GM21360 (cell line): Measurements from ENCODE around the gene CAMK2G.
A peak's percentile ranks its signal among the peaks of the same experiment; 100 is the strongest.
"Not testable (repeated sequence)": the region's sequence is repeated elsewhere in the genome, so short reads cannot be mapped to it uniquely, and the experiment has no call there.

Experiments used
- ATAC-seq: cut with Tn5 transposase; IDR thresholded peaks from one replicate; pipeline ENCODE4 v1.9.1; 2021; ENCODE audit warnings: mild to moderate bottlenecking, moderate library complexity; ENCODE audit not compliant: unreplicated experiment

CAMK2G gene

DNA sequence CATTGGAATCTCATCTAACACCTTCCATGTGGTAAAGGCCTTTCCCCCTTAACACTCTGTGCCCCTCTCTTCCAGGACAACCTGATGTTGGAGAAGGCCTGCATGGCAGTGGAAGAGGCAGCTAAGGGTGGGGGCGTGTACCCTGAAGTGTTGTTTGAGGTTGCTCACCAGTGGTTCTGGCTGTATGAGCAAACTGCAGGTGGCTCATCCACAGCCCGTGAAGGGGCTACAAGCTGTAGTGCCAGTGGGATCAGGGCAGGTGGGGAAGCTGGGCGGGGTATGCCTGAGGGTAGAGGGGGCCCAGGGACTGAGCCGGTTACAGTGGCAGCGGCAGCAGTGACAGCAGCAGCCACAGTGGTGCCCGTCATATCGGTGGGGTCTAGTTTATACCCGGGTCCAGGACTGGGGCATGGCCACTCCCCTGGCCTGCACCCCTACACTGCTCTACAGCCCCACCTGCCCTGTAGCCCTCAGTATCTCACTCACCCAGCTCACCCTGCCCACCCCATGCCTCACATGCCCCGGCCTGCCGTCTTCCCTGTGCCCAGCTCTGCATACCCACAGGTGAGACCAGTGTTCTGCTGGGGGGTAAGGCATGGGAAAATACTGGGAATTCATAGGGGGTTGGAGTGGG, 75.3 kb downstream of the CAMK2G start:
- ATAC-seq: no peak

DNA sequence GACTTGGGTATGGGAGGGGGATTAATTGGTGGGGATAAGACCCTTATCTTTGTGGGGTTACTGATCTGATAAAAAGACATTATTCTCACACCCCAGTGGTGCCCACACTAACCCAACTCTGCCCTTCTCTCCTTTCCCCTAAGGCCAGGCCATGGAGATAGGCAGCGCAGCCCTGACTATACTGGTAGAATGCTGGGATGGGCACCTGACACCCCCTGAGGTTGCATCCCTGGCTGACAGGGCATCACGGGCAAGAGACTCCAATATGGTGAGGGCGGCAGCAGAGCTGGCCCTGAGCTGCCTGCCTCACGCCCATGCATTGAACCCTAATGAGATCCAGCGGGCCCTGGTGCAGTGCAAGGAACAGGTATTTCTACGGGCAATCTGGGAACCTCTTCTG, 76.3 kb downstream of the CAMK2G start:
- ATAC-seq: no peak

DNA sequence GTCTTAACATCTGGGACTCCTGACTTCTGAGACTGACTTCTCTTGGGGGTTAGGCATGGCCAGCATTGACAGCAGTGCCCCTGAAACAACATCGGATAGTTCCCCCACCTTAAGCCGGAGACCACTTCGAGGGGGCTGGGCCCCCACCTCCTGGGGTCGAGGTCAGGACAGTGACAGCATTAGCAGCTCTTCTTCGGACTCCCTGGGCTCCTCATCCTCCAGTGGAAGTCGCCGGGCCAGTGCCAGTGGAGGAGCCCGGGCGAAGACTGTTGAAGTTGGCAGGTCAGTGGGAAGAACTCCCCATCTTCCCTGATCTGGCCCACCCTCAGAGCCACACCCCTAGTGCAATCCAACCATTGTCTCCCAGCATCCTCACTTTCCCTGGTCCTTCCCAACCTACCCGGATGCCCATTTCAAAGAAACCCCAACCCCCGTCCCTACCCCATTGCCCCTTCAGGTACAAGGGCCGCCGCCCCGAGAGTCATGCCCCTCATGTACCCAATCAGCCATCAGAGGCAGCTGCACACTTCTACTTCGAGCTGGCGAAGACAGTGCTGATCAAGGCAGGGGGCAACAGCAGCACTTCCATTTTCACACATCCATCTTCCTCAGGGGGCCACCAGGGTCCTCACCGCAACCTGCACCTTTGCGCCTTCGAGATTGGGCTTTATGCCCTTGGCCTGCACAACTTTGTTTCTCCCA, 76.9 kb downstream of the CAMK2G start:
- ATAC-seq: no peak

DNA sequence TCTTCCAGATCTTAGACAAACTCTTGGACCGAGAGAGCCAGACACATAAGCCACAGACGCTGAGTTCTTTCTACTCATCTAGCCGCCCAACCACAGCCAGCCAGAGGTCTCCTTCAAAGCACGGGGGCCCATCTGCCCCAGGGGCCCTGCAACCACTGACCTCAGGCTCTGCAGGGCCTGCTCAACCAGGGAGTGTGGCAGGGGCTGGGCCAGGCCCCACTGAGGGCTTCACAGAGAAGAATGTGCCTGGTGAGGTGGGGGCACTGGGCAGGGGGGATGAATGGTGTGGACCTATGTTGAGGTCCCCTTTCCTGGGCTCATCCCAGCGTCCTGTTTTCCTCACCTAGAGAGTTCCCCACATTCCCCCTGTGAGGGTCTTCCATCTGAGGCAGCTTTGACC, 77.6 kb downstream of the CAMK2G start:
- no peak for ATAC-seq

DNA sequence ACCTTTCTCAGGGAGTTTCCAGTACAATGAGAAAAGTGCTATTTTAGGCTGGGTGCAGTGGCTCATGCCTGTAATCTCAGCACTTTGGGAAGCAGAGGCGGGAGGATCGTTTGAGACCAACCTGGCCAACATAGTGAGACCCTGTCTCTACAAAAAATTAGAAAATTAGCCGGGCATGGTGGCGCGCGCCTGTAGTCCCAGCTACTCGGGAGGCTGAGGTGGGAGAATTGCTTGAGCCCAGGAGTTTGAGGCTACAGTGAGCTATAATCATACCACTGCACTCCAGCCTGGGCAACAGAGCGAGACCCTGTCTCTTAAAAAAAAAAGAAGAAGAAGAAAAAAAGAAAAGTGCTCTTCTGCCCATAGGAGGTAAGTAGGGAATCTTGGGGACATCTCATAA, 78.3 kb downstream of the CAMK2G start:
- not testable (repeated sequence) for ATAC-seq

DNA sequence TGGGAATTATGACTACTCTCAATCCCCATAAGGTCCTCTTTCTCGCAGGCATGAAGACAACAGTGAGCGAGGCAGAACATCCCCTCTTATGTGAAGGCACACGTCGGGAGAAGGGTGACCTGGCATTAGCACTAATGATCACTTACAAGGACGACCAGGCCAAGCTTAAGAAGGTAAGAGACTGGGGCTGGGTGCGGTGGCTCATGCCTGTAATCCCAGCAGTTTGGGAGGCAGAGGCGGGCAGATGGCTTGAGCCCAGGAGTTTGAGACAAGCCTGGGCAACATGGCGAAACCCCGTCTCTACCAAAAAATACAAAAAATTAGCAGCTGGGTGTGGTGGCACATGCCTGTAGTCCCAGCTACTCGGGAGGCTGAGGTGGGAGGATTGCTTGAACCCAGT, 78.9 kb downstream of the CAMK2G start:
- not testable (repeated sequence) for ATAC-seq

DNA sequence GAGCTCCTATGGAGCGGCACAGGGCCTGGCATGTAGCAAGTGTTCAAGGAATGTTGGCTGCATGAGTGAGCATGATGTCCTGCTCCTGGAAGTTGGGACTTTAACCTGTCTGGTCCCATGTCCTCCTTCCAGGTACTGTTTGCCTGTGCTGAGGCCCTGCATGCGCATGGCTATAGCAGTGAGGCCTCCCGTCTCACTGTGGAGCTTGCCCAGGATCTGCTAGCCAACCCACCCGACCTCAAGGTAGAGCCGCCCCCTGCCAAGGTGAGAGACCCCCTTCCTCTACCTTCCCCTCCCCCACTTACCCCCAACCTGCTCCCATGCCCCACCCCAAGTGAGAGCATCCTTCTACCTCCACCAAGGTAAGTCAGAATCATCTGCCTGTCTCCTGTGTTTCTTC, 80.9 kb downstream of the CAMK2G start:
- no peak for ATAC-seq

DNA sequence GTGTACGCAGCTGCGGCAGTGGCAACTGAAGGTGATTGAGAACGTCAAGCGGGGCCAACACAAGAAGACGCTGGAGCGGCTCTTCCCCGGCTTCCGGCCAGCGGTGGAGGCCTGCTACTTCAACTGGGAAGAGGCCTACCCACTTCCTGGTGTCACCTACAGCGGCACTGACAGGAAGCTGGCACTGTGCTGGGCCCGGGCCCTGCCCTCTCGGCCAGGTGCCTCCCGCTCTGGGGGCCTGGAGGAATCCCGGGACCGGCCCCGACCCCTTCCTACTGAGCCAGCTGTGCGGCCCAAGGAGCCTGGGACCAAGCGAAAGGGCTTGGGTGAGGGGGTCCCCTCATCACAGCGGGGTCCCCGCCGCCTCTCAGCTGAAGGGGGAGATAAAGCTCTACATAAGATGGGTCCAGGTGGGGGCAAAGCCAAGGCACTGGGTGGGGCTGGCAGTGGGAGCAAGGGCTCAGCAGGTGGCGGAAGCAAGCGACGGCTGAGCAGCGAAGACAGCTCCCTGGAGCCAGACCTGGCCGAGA, 82.4 kb downstream of the CAMK2G start:
- ATAC-seq: no peak

DNA sequence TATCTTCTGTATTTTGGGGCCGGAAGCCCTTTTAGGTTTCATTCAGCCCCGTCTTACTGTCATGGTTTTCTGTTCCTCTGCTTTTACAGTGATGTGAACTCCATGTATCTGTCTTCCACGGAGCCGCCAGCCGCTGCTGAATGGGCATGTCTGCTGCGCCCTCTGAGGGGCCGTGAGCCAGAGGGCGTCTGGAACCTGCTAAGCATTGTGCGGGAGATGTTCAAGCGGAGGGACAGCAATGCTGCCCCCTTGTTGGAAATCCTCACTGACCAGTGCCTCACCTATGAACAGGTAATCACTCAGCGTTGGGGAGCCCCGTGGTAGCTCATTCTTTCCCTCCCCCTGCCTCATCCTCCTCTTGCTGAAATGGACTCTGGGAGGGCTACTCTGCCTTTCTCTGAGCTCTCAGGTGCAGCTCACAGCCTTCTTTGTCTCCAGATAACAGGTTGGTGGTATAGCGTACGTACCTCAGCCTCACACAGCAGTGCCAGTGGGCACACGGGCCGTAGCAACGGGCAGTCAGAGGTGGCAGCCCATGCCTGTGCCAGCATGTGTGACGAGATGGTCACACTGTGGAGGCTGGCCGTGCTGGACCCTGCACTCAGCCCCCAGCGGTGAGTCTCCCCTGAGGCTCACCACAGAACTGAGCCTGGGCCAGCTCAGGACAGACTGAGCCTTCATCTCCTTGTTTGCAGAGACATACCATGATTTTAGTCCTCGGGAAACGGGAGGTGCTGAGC, 83.3 kb downstream of the CAMK2G start:
- ATAC-seq: no peak

DNA sequence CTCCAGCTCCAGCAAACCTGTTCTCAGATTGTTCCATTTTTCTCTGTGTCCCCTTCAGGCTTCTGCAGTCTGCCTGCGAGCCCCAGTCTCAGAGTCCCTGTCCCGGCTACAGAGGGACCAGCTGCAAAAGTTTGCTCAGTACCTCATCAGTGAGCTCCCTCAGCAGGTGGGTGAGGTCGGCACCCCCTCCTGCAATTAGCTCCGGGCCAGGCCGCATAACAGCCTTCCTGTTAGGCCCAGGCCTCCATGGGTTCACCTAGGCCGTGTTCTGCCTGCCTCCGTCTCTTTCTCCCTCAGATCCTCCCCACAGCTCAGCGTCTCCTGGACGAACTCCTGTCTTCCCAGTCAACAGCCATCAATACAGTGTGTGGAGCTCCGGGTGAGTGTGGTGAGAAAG, 84.7 kb downstream of the CAMK2G start:
- no peak for ATAC-seq

DNA sequence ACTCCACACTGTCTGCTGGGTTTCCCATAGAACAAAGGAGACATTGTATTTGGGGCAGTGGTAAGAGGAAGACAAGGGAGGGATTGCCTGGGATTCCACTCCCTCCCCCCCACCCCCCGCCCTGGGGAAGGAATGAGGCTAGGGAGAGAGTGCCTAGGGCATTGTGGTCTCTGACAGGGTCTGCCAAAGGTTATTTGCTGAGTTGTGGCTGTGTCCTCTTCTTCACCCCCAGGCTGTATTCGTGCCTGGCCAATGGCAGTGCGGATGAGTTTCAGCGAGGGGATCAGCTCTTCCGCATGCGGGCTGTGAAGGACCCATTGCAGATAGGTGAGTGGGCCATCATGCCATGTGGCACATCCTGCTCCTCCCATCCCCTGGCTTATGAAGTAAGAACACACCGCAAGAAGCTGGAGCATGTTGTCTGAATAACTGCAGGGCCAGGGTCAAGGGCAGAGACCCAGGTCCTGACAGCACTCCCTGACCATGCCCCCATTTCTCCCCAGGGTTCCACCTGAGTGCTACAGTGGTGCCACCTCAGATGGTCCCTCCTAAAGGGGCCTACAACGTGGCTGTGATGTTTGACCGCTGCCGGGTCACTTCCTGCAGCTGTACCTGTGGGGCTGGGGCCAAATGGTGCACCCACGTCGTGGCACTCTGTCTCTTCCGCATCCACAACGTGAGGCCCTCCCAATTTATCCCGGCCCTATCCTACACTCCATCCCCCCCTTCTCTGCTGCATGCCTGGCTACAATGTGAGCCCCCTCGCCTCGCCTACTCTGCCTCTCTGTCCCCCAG, 85.3 kb downstream of the CAMK2G start:
- no peak for ATAC-seq

DNA sequence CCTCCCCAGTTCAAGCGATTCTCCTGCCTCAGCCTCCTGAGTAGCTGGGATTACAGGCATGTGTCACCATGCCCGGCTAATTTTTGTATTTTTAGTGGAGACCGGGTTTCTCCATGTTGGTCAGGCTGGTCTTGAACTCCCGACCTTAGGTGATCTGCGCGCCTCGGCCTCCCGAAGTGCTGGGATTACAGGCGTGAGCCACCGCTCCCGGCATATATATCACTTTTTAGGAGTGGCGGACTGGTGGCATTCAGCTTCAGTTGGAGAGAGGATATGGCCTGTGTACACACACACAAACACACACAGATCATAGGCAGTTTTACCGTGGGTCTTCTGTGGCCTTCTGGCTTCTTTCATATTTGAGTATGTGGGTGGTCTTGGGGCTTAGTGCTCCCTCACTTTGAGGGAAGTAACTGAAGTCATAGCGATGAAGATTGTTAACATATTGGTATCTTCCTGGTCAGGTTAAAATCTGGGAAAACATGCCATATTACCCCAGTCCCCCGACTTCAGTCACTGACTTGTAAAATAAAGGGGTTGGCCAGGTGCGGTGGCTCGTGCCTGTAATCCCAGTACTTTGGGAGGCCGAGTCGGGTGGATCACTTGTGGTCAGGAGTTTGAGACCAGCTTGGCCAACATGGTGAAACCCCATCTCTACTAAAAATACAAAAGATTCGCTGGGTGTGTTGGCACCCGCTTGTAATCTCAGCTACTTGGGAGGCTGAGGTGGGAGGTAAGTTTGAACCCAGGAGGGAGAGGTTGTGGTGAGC, 87.1 kb downstream of the CAMK2G start:
- ATAC-seq: not testable (repeated sequence)

DNA sequence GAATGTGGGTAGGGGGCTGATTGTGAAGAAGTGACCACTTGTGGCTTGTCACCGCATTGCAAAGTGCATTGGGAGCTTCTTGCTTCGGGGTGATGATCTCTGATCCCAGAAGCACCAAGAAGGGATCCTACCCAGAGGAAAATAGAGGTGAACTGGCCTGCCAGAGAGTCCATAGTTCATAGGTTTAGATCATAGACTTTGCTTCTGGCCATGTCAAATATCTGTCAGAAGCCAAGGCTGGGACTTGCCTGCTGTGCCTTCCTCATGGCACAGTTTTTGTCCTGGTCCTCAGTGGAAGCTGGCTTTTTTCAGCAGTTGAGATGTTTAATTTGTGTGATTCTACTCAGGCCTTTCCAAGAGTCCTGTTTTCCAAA, 87.9 kb downstream of the CAMK2G start:
- no peak for ATAC-seq

DNA sequence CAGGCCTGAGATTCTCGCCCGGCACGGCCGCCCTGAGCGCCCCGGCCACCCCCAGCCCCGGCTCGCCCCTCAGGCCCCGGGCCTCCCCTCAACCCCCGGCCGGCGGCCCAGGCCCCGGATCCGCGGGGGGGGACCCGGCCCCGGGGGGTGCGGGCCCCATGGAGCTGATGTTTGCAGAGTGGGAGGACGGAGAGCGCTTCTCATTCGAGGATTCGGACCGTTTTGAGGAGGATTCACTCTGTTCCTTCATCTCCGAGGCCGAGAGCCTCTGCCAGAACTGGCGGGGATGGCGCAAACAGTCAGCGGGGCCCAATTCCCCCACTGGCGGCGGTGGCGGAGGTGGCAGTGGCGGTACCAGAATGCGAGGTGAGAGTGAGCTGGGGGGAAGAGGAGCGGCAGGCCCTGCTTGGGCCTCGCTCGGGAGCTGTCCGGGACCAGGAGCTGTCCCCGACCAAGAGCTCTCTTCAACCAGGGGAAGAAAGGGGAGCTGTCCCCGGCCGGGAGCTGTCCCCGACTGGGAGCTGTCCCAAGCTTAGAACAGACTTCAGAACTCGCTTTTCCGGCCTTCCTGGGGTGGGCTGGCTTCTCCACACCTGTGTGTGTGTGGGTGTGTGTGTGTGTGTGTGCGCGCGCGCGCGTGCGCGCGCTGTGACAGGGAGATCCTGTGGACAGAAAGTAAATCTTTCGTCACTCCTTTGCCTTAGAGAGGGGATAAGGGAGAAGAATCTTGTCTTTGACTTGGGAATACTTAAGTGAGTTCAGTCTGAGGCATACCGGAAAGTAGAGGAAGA, 88.4 kb downstream of the CAMK2G start:
- peak; percentile 7 for ATAC-seq

DNA sequence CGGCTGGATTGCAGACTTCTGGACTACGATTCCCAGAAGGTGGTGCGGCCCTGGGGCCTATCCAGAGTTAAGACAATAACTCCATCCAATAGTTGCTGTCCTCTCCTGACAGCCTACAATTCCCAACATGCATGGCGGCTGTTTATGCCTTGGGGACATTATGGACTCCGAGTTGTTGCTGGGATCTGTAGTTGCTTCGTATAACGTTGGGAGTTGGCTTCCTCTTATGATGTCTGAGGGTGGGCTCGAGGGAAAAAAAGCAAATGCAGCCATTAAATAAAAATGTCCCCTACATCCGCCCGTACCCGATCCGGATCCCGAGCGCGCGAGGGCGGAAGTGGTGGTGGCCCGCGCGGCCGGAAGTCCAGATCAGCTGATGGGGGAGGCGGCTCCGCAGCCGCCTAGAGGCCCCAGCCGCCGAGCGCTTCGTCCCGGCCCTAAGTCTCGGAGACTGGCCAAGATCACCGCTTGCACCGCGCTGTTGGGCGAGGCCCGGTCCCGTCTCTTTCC, 89.1 kb downstream of the CAMK2G start, which contains the start of gene ZSWIM8:
Gene ZSWIM8, plus strand, starts transcription at position 396 of the 510 bp plus-strand sequence. CDS start 273 bp downstream, outside the sequence.
- peak; percentile 68 for ATAC-seq

DNA sequence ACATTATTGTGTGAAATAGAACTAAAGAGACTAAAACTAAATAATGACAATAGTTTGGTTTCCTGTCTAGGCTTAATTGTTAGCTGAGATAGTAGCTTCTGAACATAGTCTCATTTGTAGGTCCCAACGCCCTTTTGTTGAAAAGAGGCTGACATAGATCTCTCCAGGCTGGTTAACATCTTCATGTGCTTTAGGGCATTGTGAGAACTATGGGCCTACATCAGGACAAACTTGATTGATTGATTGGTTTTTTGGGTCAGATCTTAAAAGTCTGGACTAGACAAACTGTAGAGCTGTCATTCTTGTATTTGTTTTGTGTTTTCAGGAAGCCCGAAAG, 91.6 kb downstream of the CAMK2G start:
- no peak for ATAC-seq

DNA sequence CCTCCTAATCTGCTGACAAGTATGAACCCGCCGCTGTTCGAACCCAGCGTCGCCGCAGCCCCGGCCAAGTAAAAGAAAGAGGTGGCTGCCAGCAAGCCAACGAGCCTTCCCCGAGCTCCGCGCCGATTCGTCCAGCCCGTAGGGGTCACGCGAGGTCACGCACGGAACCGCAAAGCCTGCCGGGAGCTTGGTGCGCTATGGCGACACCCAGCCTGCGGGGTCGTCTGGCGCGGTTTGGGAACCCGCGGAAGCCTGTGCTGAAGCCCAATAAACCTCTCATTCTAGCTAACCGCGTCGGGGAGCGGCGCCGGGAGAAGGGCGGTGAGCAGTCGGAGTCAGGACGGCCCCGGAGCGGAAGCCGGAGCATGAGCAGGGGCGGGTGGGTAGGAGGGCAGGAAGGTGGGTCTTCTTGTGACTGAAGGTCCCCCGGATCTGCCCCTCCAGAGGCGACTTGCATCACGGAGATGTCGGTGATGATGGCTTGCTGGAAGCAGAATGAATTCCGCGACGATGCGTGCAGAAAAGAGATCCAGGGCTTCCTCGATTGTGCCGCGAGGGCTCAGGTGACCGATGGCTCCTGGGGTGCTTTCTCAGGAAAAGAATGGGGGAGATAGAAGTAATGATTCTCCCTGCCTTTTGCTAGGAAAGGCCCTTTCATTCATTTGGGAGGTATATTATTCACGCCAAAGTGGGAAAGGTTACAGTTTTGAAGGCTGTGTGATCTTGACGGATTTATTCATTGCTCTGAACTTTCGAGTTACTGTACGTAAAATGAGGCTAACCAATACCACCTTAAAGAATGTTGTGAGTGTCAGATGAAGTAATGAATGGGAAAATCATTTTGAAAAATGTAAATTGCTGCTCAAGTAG, 92.2 kb downstream of the CAMK2G start, which contains the start of gene CHCHD1:
Gene CHCHD1, plus strand, starts transcription at position 170 of the 870 bp plus-strand sequence. Its CDS starts 28 bp downstream, at position 198.
- ATAC-seq: peak; percentile 53

DNA sequence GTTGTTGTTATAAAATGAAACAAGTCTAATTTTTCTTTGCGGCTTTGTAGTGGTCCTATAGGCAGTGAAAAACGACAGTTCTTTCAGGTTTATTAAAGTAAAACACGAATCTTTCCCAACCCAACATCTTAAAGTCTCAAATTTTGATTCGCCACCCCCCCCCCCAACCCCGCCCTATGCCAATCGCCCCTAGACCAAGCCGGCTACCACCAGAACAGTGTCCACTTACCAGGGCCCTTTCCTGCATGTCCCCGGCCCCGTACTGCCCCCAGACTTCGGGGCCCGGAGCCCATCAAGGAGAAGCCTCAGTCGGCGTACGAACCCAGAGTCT, 92.8 kb downstream of the CAMK2G start:
- ATAC-seq: peak; percentile 4
